ELF-1 (cell line): ENCODE data around the gene RIC8A.
A peak's percentile ranks its signal among the peaks of the same experiment; 100 is the strongest.

Experiments used
- DNase-seq: peaks from one replicate; pipeline ENCODE4 v3.0.0-alpha.2; 2016; ENCODE audit warnings: low read depth, low spot score

RIC8A gene

DNA sequence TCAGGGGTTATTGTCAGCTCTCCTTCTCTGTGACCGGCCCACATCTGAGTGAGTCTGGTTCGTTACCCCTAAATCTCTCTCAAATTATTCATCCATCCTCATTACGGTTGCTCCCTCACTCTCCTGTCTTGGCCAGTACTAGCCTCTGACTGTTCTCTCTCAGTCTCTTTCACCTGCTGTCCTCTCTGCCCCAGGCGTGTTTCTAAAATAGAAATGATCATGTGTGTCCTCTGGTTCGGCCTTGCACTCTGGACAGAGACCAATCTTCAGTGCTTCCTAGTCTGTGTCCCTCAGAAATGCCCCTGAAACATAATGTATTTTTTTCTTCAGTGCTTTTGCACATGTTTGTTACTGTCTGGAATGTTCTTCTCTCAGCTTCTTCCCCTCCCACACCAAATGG lies 34.1 kb downstream of the RIC8A start:
- DNase-seq, result no peak

DNA sequence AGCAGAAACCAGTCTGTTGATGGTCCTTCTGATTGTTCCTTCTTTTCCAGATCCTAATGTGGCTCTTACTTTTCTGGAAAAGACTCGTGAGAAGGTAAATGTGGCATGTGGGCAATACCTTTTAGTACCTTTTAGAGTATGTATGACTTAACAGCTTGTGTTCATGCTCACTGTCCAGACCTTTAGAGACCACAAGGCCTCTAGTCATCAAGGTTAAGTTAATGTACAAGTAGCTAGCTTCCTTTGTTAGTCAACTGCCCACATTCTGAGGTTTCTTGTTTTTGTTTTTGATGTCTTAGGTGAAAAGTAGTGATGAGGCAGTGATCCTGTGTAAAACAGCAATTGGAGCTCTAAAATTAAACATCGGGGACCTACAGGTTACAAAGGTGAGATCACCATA lies 36.9 kb downstream of the RIC8A start:
- DNase-seq, result no peak

DNA sequence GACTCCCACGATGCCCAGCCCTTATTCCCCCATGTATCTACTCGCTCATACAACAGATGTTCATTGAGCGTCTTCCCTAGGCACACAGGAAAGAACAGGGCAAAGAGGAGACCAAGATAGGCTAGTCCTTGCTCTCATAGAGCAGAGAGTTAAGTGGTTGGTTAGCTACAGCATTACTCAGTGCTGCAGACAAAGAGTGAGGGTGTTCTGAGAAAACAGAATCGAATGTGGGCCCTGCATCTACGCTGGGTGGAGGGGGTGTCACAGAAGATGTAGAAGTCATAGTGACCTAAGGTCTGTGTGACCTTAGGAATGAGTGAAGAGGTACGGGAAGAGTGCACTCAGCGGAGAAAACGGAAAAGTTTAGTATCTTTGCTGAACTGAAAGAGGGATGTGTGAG lies 41.6 kb downstream of the RIC8A start:
- DNase-seq, result no peak

DNA sequence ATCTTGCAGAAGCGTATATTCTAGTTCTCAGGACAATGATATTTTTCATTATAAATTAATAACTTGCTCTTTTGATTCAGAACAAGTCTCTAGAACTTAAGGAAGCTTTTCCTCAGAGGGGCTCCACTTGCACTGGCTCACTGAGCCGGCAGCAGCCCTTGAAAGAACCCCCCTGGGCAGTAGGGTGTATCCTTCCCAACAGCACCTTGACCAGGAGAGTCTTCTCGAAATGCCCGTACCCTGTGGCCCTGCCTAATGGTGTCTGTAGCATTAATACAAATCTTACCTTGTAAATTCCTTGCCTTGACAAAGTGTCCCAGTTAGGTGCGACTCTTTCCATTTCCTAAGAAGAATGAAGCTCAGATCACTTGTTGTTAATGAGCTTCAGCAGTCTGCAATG lies 42.8 kb downstream of the RIC8A start:
- DNase-seq, result no peak

DNA sequence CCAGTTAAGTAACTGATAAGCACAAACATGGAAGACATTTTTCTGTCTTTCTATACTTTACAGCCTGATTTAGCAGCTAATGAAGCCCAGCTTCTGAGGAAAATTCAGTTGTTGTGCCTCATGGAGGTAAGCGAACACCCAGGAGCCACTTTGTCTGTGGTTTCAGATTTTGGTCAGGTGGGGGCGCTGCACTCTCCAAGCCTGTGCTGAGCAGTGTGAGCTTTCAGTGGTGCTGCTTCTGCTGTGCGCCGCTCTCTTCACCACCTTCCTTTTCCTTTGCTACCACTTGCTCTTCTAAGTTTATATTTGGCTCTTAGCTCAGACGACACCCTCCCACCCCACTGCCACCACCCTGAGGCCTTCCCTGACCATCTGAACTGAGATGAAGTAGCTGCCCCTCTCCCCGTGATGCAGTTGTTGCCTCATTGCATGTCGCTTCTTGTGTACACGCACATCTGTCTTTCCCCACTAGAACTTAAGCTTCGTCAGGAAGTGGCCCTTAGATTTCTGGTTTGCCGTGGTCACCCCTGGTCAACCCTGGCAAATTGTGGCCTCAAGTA lies 43.3 kb downstream of the RIC8A start:
- peak; percentile 81 for DNase-seq

DNA sequence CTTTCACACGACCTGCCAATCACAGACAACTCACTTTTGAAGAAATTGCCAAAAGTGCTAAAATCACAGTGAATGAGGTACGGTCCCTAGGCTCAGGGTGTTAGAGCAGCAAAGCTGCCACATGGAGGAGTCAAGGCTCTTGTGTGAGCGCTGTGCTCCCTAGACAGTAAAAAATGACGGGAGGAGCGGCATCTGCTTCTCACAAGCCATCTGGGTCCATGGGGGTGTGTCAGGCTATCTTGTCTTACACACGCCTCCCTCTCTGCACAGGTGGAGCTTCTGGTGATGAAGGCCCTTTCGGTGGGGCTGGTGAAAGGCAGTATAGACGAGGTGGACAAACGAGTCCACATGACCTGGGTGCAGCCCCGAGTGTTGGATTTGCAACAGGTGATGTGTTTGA lies 44.0 kb downstream of the RIC8A start:
- DNase-seq, result no peak

DNA sequence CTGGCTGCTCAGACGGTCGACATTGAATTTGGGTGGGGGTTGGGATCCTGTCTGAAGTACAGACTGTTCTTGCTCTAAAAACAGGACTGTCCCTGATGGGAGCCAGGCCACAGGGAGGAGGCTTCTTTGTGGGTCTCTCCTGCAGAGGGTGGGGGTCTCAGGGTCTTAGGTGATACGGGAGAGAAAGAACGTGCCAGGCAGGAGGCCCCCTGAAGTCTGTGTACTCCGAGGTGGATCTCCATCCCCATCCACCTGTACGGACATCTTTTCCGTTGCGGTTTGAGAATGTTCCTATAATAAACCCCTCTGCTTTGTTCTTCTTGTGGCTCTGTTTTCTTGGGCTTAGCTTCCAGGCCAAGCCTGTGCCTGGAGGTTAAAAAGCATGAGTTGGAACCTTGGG lies 45.2 kb downstream of the RIC8A start:
- DNase-seq, result no peak

DNA sequence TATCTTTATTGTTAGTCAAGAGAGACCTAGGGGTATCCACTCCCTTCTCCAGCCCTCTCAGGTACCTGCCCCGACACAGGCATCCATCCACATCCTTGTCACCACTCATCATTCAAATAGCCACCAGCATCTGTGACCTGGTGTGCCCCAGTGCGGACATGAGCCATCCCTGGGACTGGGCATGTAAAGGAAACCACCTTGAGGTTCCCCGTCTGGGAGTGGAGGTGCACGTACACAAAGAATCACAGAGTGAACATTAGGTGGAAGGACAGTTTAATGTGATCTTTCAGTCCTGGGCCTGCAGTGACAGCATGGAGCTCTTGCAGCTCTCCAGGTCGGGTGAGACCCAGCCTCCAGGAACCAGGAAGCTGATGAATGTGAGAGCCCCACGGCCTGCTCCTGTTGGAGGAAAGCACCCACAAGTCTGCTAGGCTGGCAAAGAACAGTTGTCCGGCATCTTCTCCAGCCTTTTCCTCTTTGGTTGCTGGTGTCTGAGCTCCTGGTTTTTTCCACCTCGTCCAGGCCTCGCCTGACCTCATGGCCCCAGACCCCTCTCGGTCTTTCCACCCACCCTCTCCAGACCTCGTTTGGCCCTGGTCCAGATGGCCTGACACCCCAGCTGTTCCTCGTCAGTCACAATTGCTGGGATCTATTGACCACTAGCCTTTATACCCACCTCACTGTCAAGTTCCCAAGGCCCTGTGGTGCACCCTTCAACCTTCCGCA lies 45.8 kb downstream of the RIC8A start:
- no peak for DNase-seq

DNA sequence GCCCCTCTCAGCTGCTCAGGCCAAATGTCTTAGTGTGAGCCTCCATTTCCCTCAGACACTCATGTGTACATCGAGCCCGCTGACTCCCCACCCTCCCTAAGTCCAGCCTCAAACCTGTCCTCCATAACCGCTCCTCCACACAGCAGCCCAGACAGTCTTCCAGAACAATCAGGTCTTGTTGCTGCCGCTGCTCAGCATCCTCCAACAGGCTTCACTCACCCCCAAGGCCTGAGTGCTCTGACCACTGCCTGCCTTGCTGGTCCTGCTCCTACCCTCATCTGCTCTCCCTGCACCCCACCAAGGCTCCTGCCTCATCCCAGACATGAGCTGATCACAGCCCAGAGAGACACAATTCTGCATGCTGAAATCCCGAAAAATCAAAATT lies 46.4 kb downstream of the RIC8A start:
- DNase-seq, result no peak

DNA sequence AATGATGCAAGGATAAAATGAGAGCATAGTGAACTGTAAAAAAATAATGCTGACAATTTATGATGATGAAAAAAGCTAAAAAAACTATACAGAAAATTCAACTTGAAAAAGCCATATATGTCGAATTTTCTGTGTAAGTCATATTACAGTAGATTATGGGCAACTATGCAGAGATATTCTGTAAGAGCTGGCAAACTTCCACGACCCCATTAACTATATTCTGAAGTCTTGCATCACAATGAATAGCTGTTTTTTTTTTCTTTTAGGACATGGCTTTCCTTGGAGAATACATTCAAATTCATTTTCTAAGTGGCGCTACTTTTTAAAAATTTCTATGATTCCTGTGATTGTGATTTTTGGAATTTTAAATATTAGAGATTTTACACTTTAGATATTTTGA lies 47.7 kb downstream of the RIC8A start:
- DNase-seq, result no peak

DNA sequence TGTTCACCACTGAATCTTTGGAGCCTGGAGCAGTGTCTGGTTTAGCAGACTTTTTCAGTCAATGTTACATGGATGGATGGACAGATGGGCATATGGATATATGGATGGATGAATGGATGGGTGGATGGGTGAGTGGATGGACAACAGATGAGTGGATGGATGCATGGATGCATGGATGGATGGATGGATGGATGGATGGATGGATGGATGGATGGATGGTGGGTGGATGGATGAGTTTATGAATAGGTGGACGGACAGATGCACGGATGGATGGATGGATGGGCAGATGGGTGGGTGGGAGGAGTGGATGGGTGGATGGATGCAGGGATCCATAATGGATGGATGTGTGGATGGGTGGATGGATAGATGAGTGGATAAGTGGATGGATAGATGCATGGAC lies 48.3 kb downstream of the RIC8A start:
- DNase-seq, result no peak

DNA sequence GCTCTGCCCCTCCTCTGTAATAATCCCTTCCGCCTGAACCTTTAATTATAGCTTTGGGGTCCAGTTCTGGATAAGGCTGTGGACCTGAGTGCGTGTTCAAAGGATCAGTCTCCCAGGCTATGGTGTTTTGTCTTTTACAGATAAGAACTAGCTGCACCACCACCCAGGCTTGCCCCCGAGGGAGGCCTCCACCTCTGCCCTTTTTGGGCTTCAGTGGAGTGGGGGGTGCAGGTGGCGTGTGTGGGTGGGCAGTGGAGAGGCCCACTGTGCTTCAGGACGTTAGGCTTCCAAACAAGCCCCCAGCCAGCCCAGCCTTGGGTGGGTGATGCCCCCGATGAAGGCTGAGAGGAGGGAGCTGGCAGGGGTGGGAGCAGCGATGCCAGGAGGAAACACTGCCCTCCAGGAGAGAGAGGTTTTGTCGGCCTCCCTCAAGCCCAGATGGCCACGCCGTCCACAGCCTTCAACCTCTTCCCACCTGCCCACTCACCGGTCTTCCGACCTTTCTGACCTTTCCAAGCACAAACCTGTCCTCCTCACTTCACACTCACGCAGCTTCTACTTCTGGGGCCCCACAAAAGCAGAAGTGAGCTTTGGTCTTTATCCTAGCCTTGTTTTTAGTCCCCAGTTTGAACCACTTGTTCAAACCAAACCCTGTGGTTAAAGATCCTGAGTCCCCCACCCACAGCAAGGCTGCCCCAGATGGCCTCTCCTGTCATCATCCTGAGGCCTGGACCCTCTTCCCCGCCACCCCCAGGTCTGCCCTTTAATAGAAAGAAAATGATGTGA lies 49.6 kb downstream of the RIC8A start:
- no peak for DNase-seq

DNA sequence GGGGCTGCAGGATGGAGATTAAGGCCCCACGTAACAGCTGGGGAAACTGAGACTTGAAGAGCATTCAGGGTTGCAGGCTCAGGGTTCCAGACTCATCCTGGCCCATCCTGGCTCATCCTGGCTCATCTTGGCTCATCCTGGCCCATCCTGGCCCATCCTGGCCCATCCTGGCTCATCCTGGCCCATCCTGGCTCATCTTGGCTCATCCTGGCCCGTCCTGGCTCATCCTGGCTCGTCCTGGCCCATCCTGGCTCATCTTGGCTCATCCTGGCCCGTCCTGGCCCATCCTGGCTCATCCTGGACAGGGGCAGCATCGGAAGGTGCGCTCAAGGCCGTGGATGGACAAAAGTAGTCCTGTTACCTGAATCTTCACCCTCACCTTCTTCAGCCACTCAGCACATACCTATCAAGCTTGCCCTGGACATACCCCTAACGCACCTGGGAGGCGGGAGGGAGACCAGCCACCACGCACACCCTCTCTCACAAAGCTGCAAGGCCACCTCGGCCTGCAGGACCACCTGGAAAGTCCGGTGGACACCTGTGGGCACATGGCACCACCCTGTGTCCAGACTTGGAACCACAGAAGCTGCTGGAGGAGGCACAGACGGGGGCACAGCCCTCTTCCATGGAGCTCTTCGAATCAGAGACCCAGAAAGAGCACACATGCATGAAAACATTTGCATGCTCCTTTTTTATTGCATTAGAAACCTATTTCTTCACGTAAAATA lies 50.4 kb downstream of the RIC8A start:
- DNase-seq, result no peak

DNA sequence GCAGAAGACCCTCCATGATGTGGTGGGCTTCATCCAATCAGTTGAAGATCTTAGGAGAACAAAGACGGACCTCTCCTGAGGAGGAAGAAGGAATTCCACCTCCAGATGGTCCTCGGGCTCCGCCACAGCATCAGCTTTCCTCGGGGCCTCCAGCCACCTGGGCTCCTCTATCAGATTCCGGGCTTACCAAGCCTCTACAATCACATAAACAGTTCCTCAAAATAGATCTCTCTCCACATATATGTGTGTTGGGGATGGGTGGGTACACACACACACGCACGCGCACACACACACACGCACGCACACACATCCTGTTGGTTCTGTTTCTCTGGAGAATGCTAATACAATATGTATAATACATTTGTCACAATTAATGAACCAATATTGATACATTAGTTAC lies 51.9 kb downstream of the RIC8A start:
- no peak for DNase-seq

DNA sequence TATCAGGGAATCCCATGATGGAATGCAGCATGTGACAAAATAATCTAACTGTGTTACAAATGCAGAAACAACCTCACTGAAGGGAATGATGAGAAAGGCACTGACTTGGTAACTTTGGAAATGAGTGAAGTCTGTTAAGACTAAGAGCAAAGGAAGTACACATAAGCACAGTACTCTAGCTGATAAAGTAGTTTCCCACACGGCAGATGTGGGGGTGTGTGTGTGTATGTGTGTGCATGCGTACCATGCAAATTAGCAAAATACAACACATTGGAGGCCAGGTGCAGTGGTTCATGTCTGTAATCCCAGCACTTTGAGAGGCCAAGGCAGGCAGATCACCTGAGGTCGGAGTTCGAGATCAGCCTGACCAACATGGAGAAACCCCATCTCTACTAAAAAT lies 54.1 kb downstream of the RIC8A start:
- DNase-seq, result no peak
